OCI-LY1 (cell line): ENCODE results near the gene ATG7.

Source experiments
- CTCF ChIP-seq: fragments of 200-600 bp; sonication (generic), shearing (Covaris generic); IDR thresholded peaks from 2 replicates; pipeline ENCODE4 v1.5.1; 2017; ENCODE audit warnings: mild to moderate bottlenecking, antibody characterized with exemption, low read length, moderate library complexity, mixed read lengths
- EZH2 ChIP-seq: fragments of 200-600 bp; sonication (generic), shearing (Covaris generic); IDR thresholded peaks from 2 replicates; pipeline ENCODE4 v1.8.0; 2017; ENCODE audit warnings: borderline replicate concordance, mixed run types, mild to moderate bottlenecking, antibody characterized with exemption, low read length, moderate library complexity, mixed read lengths

- TF ChIP-seq EZH2: no peak
- no peak for TF ChIP-seq CTCF
These were observed 283.9 kb downstream of the ATG7 start for GRCh38 chr3:11555881-11556633.
